Renal cortex interstitium (tissue), 11 donors: ENCODE results near the gene PHF12. TPM values are rescaled to one million over a fixed set of nuclear protein-coding genes. Genes with fewer than 3 reads are reported as not detected.
"Not testable (repeated sequence)": the region's sequence is repeated elsewhere in the genome, so short reads cannot be mapped to it uniquely, and the experiment has no call there.

ENCODE experiments used
- DNase-seq, 11 donors: peaks; one replicate each; pipeline ENCODE4 v3.0.0-alpha.2; 2013; ENCODE audit warnings: low read depth in 9 of 11, low spot score in 4 of 11; ENCODE audit errors: extremely low read depth in 1 of 11
- polyA plus RNA-seq, 3 donors: library from polyadenylated mRNA; unstranded; fragments of 120-200 nt; gene quantifications; one replicate each; pipeline ENCODE4 v1.2.1, GENCODE V29; 2013; ENCODE audit not compliant: insufficient read length in 3 of 3

Gene PHF12
- polyA plus RNA-seq, 3 donors, result 48.2 to 58.1 (median 51.2) TPM

DNA sequence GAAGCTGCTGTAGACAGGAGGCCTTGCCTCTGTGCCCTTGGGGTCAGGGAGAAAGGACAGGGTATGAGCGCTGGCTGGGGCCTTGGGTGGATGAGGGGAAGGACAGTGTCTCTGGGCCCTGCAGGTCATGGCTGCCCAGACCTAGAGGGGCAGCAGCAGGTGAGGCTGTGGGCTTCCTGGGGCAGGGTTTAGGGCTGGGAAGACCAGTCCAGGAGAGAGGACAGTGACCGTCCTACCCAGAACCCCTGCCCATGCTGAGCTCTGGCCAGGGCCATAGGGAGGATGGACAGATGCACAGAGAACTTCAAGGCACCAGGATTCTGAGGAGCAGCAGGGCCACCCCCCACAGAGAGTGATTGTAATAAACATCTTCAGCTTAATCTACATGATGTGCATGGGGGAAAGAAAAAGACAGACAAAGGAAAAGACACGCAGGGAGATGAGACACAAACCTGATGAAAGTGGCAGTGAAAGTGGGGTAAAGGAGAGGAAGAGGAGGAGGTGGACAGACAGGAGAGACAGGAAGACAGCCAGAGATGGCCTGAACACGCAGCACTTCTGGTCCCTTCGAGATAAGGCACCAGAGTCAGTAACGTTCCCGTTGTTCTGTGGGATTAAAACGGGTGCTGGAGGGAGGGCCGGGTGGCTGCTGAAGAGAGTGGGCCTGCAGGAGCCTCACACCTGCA, 71.3 kb downstream of the PHF12 start:
- no peak for DNase-seq

GRCh38 chr17:28878981-28879380, 72.3 kb downstream of the PHF12 start:
- no peak for DNase-seq

DNA sequence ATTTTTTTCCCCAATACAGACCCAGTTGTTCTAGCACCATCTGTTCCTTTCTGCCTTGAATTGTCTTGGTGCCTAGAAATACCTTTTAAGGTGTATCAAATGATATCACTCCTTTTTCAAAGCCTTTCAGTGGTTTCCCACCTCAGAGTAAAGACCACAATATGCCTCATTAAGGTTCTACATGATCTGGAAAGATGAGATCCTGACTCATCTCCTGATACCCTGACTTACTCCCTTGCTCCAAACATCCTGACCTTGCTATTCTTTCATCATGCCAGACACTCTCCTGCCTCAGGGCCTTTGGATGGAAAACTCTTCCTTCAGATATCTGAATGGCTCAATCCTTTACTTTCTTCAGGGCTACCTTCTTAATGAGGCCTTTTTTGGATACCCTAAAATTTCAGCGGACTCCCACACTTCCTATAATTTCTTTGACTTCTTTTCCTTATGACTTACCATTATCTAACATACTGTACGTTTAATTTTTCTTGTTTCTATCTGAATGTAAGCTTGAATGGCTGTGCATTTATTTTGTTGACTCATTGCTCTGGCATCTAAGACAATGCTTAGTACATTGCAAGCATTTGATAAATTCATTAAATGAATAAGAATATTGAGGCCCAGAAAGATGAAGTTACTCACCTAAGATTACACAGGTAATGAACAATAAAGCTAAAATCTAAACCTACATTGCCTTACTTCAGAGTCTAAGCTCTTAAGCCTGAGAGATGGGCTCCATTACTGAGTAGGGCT, 73.0 kb downstream of the PHF12 start:
- no peak for DNase-seq

GRCh38 chr17:28877150-28877711, 74.1 kb downstream of the PHF12 start:
- DNase-seq, result not testable (repeated sequence)

DNA sequence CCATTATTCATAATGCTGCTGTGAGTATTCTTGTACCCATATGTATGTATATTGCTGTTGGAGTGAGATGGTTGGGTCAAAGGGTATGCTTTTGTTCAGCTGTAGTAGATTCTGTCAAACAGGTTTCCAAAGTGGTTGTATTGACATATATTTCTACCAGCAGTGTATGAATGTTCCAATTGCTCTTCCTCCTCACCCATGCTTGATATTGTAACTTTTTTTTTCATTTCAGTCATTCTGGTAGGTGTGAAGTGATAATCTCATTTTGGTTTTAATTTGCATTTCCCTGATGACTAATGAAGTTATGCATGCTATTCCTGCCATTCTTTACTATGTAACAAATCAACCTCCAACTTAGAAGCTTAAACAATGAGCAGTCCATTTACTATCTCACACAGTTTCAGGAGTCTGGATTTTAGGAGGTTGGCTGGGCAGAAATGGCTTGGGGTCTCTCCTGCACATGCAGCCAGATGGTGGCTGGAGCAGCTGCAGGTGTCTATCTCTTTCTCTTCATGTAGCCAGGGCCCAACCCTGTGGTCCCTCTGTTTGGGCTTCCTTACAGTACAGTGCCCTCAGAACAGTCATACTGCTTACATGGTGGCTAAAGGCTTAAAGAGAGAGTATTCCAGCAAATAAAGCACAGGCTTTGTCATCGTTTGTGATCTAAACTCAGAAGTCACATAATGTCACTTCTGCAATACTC, 75.3 kb downstream of the PHF12 start:
- no peak for DNase-seq

DNA sequence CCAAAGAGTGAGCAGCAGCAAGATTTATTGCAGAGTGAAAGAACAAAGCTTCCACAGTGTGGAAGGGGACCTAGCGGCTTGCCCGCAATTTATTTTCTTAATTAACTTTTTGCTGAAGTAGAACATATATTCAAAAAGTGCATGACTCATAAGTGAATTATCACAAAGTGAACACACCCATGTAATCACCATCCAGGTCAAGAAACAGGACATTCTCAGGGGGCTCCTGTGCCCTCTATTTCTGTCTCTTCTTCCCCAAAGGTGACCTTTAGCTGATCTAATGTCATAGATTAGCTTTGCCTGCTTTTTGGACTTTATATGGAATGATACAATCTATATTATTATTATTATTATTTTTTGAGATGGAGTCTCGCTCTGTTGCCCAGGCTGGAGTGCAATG, 76.6 kb downstream of the PHF12 start:
- DNase-seq, result no peak

DNA sequence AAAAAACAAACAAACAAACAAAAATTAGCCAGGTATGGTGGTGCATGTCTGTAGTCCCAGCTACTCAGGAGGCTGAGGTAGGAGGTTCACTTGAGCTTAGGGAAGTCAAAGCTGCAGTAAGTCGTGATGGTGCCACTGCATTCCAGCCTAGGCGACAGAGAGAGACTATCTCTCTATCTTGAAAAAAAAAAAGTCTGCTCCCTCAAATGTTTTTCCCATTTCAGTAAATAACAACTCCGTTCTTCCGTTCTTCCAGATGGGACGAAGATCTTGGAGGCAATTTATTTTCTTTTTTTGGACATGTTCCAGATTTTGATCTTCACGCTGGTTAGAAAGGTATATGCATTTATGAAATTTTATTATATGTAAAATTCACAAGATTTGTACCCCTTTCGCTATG, 77.5 kb downstream of the PHF12 start:
- DNase-seq, result no peak

DNA sequence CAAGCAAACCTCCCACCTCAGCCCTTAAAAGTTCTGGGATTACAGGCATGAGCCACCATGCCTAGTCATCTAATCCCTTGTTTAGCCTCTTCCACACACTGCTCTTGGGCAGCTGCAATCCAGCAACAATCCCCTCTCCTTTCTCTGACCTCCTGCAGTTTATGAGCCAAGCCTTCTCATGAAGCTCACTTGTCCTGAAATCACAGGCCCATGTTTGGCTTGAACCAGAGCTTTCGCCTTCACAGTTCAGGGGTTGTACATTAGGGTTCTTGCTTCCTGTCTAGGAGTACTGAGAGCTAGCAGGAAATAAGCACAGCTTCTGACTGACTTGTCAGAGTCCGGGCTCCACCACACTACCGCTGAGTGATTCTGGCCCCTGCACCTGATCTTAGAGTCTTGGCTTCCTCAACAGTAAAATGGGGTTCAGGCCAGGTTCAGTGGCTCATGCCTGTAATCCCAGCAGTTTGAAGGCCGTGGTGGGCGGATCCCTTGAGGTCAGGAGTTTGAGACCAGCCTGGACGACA, 80.2 kb downstream of the PHF12 start:
- no peak for DNase-seq

- DNase-seq, result no peak
These were observed 84.0 kb downstream of the PHF12 start for GRCh38 chr17:28867276-28867675.

- no peak for DNase-seq
These were observed 85.2 kb downstream of the PHF12 start for GRCh38 chr17:28865946-28866752.

DNA sequence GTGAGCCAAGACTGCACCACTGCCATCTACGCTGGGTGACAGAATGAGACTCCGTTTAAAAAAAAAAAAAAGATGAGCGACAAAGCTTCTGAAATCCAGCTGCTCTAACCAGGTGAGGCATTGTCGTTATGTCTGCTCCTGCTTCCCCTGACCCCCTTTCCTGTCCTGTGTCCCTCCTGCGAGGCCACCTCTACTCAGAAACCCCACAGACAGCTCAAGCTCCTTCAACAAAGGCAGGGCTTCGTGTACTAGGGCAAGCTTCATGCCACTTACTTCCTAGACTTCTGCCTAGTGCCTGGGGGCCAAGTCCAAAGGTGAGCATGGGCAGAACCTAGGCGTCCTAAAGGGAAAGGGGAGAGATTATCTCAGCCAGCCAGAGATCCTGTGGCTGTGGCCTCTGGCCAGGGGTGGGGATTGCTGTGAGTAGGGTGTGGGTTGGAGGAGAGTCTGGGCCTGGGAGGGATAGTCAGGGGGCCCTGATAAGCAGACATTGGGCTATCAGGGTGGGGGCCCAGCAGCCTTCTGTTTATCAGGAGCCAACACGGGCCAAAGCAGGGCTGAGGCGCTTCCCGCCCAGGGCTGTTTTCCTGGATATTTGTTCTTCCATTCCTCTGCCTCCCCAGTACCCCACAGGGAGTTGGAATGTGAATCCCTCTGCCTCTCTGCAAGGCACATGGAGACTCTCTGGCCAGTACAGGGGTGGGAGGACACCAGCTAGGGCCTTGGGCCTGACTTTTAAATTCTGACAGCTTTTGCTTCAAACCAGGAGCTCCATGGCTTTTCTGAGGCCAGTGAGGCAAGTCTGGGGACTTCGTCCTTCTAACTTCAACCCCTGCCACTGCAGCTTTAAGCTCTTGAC, 86.1 kb downstream of the PHF12 start:
- DNase-seq, result no peak

- no peak for DNase-seq
These were observed 87.4 kb downstream of the PHF12 start for GRCh38 chr17:28863953-28864352.

GRCh38 chr17:28862561-28862960, 88.8 kb downstream of the PHF12 start:
- no peak for DNase-seq

DNA sequence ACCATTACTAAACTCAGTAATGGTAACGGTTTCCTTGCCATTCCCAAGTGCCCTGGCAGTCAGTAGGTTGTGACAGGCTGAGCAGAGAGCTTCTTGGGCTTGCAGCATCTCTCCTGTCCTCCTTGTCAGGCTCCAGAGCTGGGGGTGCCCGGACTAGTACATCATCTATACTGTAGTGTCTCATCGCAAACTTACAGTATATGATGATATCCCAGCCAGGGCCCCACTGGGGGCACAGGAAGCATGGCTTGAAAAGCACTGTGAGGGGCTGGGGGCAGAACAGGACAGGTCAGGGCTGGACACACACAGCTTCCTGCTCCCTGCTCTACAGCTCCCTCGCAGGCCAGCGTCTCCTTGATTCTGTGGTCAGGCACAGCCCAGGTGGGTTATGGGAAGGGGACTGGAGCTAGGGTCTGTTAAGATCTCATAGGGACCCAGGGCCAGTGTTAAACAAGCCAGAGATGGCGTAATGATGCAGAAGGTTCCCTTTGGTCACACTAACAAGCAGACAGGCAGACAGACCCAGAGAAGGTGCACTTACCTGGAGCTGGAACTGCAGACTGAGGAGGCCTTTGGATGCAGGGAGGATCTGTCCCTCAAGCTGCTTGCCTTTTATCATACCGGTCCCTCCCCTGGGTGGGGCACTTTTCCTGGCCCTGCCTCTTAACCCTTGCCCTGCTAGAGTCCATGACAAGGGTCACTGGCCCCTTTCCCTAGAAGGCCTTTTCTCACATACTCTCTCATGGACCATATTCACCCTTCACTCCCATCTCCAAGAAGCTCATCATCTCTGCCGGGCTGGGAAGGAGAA, 89.7 kb downstream of the PHF12 start:
- no peak for DNase-seq

DNA sequence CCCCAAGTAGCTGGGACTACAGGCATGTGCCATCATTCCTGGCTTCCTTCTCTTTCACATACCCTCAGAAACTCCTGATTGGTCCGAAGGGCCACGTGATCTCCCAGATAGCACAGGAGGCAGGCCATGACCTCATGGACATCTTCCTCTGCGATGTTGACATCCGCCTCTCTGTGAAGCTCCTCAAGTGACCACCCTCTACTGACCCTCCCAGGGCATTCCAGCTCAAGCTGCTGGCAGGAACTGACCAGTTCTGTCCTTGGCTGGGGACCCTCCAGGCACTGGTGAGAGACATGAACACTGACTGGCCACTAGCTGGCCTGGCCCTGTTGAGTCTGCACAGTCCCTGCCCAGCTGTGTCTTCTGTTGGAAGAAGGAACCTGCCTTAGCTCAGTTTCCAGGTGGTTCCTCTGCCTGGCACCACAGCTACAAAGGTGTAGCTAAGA, 90.9 kb downstream of the PHF12 start:
- no peak for DNase-seq

GRCh38 chr17:28858801-28859355, 92.4 kb downstream of the PHF12 start:
- no peak for DNase-seq
